Astrocyte (in vitro differentiated cells and primary cell): Measurements from ENCODE around the gene LRRC15. TPM values are rescaled to one million over a fixed set of nuclear protein-coding genes. Genes with fewer than 3 reads are reported as not detected.

Experiments used
- DNase-seq: peaks from one replicate; pipeline ENCODE4 v3.0.0-alpha.2; 2010; ENCODE audit warnings: low read depth
- FAIRE-seq: peaks from 2 replicates; lab custom pipeline; 2011; peaks lifted over from hg19 to GRCh38; lab: Jason Lieb, UNC
- H2AFZ ChIP-seq: 2 replicates; pipeline ENCODE4 v1.6.0; 2012; ENCODE audit warnings: low read depth, low read length, inconsistent platforms
- H3K27ac ChIP-seq: 2 replicates; pipeline ENCODE4 v1.5.1; 2011; ENCODE audit warnings: low read depth, low read length, inconsistent platforms
- H3K27me3 ChIP-seq: 2 replicates; pipeline ENCODE4 v1.6.0; 2011; ENCODE audit warnings: low read length, inconsistent platforms; ENCODE audit not compliant: insufficient read depth
- H3K36me3 ChIP-seq: 2 replicates; pipeline ENCODE4 v1.5.1; 2011; ENCODE audit warnings: low read length, inconsistent platforms; ENCODE audit not compliant: insufficient read depth
- H3K4me1 ChIP-seq: 2 replicates; pipeline ENCODE4 v1.5.1; 2011; ENCODE audit warnings: low read length, inconsistent platforms; ENCODE audit not compliant: insufficient read depth
- H3K4me2 ChIP-seq: 2 replicates; pipeline ENCODE4 v1.6.0; 2012; ENCODE audit warnings: low read length, inconsistent platforms
- H3K4me3 ChIP-seq: 2 replicates; pipeline ENCODE4 v1.5.1; 2011; ENCODE audit warnings: low read depth, mild to moderate bottlenecking, low read length, inconsistent platforms; ENCODE audit not compliant: insufficient read depth
- H3K79me2 ChIP-seq: 2 replicates; pipeline ENCODE4 v1.6.0; 2012; ENCODE audit warnings: mild to moderate bottlenecking, low read length, inconsistent platforms; ENCODE audit not compliant: insufficient read depth
- H3K9ac ChIP-seq: 2 replicates; pipeline ENCODE4 v1.6.0; 2012; ENCODE audit warnings: mild to moderate bottlenecking, low read length, inconsistent platforms
- H3K9me3 ChIP-seq: 2 replicates; pipeline ENCODE4 v1.5.1; 2012; ENCODE audit warnings: low read depth, mild to moderate bottlenecking, low read length, inconsistent platforms; ENCODE audit not compliant: insufficient read depth
- H4K20me1 ChIP-seq: 2 replicates; pipeline ENCODE4 v1.6.0; 2012; ENCODE audit warnings: low read length, inconsistent platforms; ENCODE audit not compliant: insufficient read depth
- H3K27ac Mint-ChIP-seq: one replicate; pipeline ENCODE4 v1.8.0; 2021; ENCODE audit warnings: mild to moderate bottlenecking, mixed read lengths; ENCODE audit not compliant: unreplicated experiment
- H3K27me3 Mint-ChIP-seq: one replicate; pipeline ENCODE4 v1.8.0; 2021; ENCODE audit warnings: low read depth, mixed read lengths; ENCODE audit not compliant: unreplicated experiment
- H3K36me3 Mint-ChIP-seq: one replicate; pipeline ENCODE4 v1.8.0; 2021; ENCODE audit warnings: low read depth, mixed read lengths; ENCODE audit not compliant: unreplicated experiment
- H3K4me1 Mint-ChIP-seq: one replicate; pipeline ENCODE4 v1.8.0; 2021; ENCODE audit warnings: low read depth, mixed read lengths; ENCODE audit not compliant: unreplicated experiment
- H3K4me3 Mint-ChIP-seq: one replicate; pipeline ENCODE4 v1.8.0; 2021; ENCODE audit warnings: mild to moderate bottlenecking, moderate library complexity, mixed read lengths; ENCODE audit not compliant: unreplicated experiment
- H3K9me3 Mint-ChIP-seq: one replicate; pipeline ENCODE4 v1.8.0; 2021; ENCODE audit warnings: mild to moderate bottlenecking, mixed read lengths; ENCODE audit not compliant: unreplicated experiment
- EZH2 ChIP-seq: IDR thresholded peaks from 2 replicates; pipeline ENCODE4 v1.6.1; 2012; ENCODE audit warnings: mild to moderate bottlenecking, low read length, inconsistent platforms; ENCODE audit not compliant: insufficient read depth
- total RNA-seq: library from RNA; stranded (reverse); gene quantifications from 2 replicates; pipeline ENCODE4 v1.2.1, GENCODE V29; 2021
- TF ChIP-seq, protein P1 (sequence below): IDR thresholded peaks from 2 replicates; pipeline ENCODE4 v1.5.1; 2011; ENCODE audit warnings: low read depth, mild to moderate bottlenecking, inconsistent platforms, low read length, moderate library complexity; ENCODE audit not compliant: insufficient read depth

LRRC15 gene
- total RNA-seq, 1 donor from 2014 or later, result 1.4 TPM

DNA sequence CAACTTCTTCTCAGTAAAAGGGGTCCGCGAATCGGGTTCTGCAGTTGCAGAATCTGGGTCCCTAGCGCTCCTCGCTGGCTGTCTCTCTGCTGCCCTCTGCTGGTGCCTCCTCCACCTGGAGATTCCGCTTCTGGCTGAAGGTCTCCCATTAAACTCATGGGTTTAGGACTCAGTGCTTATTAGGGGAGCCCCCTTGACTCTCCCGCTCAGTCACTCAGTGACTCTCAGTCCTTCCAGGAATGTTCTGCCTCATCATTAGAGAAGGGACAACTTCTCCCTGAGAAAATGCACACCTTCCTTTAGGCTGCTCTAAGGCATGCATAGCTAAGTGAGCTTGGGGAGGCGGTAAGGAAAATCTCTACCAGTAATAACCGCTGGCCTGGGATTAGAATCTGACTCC lies 25.5 kb downstream of the LRRC15 start:
- Histone ChIP-seq H3K9me3 (no peaks in the 10 kb centered on the region), H3K36me3 (no peaks in the 10 kb centered on the region), H3K9ac (no peak overlapping the region), H2AFZ (no peak overlapping the region), H3K4me1 (no peaks in the 10 kb centered on the region), H3K27ac (no peak overlapping the region), H3K4me3 (no peak overlapping the region), H4K20me1 (no peaks in the 10 kb centered on the region), H3K27me3 (peaks cover 5% of the 10 kb centered on the region), H3K4me2 (no peak overlapping the region), H3K79me2 (no peaks in the 10 kb centered on the region)
- H3K27ac Mint-ChIP-seq, result no peak overlapping the region
- no peaks in the 10 kb centered on the region for H3K36me3 Mint-ChIP-seq
- H3K4me3 Mint-ChIP-seq, result peak overlapping the region; percentile 18
- FAIRE-seq (no peak), DNase-seq (no peak)
- no peaks in the 10 kb centered on the region for H3K9me3 Mint-ChIP-seq
- no peaks in the 10 kb centered on the region for H3K4me1 Mint-ChIP-seq
- no peak for TF ChIP-seq EZH2
- TF ChIP-seq, protein P1, sequence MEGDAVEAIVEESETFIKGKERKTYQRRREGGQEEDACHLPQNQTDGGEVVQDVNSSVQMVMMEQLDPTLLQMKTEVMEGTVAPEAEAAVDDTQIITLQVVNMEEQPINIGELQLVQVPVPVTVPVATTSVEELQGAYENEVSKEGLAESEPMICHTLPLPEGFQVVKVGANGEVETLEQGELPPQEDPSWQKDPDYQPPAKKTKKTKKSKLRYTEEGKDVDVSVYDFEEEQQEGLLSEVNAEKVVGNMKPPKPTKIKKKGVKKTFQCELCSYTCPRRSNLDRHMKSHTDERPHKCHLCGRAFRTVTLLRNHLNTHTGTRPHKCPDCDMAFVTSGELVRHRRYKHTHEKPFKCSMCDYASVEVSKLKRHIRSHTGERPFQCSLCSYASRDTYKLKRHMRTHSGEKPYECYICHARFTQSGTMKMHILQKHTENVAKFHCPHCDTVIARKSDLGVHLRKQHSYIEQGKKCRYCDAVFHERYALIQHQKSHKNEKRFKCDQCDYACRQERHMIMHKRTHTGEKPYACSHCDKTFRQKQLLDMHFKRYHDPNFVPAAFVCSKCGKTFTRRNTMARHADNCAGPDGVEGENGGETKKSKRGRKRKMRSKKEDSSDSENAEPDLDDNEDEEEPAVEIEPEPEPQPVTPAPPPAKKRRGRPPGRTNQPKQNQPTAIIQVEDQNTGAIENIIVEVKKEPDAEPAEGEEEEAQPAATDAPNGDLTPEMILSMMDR, result peak; percentile 97
- peaks cover 54% of the 10 kb centered on the region for H3K27me3 Mint-ChIP-seq

DNA sequence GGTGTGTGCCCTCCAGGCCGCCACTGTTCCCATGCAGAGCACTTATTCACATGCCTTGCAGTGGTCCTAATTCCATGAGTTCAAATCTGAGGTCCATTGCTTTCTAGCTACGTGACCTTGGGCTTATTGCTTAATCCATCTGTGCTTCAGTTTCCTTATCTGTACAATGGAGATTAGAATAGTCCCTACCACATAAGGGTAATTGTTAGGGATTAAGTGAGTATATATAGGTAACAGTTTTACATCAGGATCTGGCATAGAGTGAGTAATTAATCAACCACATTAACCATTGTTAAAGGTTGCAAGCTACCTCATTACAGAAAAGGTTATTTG lies 26.0 kb downstream of the LRRC15 start:
- no peak overlapping the region for H3K27ac ChIP-seq
- no peaks in the 10 kb centered on the region for H3K4me1 ChIP-seq
- no peak overlapping the region for H3K4me2 ChIP-seq
- DNase-seq, result no peak
- Mint-ChIP-seq H3K9me3 (no peaks in the 10 kb centered on the region), H3K36me3 (no peaks in the 10 kb centered on the region), H3K27ac (no peak overlapping the region), H3K27me3 (peaks cover 54% of the 10 kb centered on the region), H3K4me1 (no peaks in the 10 kb centered on the region), H3K4me3 (no peak overlapping the region)
- no peak overlapping the region for H3K4me3 ChIP-seq
- no peak for FAIRE-seq
- no peaks in the 10 kb centered on the region for H3K79me2 ChIP-seq
- no peak for TF ChIP-seq EZH2
- TF ChIP-seq, protein P1, result no peak
- no peaks in the 10 kb centered on the region for H3K36me3 ChIP-seq
- H3K9me3 ChIP-seq, result no peaks in the 10 kb centered on the region
- peaks cover 5% of the 10 kb centered on the region for H3K27me3 ChIP-seq
- no peak overlapping the region for H3K9ac ChIP-seq
- H2AFZ ChIP-seq, result no peak overlapping the region
- H4K20me1 ChIP-seq, result no peaks in the 10 kb centered on the region

DNA sequence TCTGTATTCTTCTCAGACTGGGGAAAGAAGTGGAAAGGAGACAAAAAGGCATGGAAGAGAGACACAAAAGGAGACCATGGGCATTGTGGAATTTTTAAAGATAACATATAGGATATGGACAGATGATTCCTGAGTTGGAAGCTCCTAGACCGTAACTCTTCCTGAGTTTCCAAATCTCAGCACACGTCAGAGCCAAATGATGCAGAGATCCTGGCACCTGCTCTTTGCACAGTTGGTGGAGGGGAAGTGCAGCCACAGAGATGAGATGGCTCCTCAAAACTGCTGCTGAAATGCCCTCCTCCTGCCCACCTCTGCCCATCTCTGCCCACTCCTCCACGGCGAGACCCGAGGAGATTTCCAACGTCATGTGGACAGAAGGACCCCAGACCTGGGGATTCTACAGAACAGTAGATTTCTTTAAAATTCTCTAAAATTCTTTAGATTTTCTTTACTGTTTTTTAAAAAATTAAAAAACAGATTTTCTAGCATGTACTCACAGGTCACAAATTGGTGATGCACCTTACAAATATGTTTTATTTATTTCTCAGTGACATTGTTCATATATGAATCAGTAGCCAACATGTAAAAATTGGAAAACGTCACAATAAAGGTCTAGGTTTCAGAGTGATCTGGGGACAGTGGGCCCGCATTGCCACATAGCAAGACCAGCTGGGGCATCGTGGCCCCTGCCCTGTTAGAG lies 26.5 kb downstream of the LRRC15 start:
- no peaks in the 10 kb centered on the region for H3K9me3 Mint-ChIP-seq
- Histone ChIP-seq H3K36me3 (no peaks in the 10 kb centered on the region), H2AFZ (no peak overlapping the region), H3K9me3 (no peaks in the 10 kb centered on the region), H3K79me2 (no peaks in the 10 kb centered on the region), H3K4me3 (no peak overlapping the region), H3K4me2 (no peak overlapping the region), H3K9ac (no peak overlapping the region), H4K20me1 (no peaks in the 10 kb centered on the region), H3K4me1 (no peaks in the 10 kb centered on the region), H3K27me3 (peaks cover 5% of the 10 kb centered on the region), H3K27ac (no peak overlapping the region)
- H3K4me3 Mint-ChIP-seq, result no peak overlapping the region
- no peaks in the 10 kb centered on the region for H3K36me3 Mint-ChIP-seq
- peak overlapping the region; percentile 20 for H3K27ac Mint-ChIP-seq
- no peak for DNase-seq
- FAIRE-seq, result no peak
- no peak for TF ChIP-seq EZH2
- TF ChIP-seq, protein P1, result no peak
- peaks cover 1% of the 10 kb centered on the region for H3K4me1 Mint-ChIP-seq
- H3K27me3 Mint-ChIP-seq, result peaks cover 51% of the 10 kb centered on the region
